GM06990 (cell line): ENCODE measurements around the gene USP20.

Experiments
- DNase-seq: peaks from one replicate; pipeline ENCODE4 v3.0.0-alpha.2; 2011; ENCODE audit not compliant: insufficient read length; ENCODE audit errors: extremely low read depth
- H3K27me3 ChIP-seq: replicated peaks from 2 replicates; pipeline ENCODE4 v1.6.0; 2011; ENCODE audit warnings: low read length; ENCODE audit not compliant: control insufficient read depth, insufficient read depth
- H3K36me3 ChIP-seq: 2 replicates; pipeline ENCODE4 v1.5.1; 2011; ENCODE audit warnings: low read length; ENCODE audit not compliant: control insufficient read depth, insufficient read depth
- H3K4me3 ChIP-seq: replicated peaks from 2 replicates; pipeline ENCODE4 v1.5.1; 2011; ENCODE audit warnings: low read depth, mild to moderate bottlenecking, control low read depth, low read length
- TF ChIP-seq, protein P1 (sequence below): IDR thresholded peaks from 2 replicates; pipeline ENCODE4 v1.5.1; 2011; ENCODE audit warnings: low read length, control low read depth, mild to moderate bottlenecking, inconsistent platforms; ENCODE audit not compliant: insufficient read depth, poor library complexity, severe bottlenecking

Gene USP20

DNA sequence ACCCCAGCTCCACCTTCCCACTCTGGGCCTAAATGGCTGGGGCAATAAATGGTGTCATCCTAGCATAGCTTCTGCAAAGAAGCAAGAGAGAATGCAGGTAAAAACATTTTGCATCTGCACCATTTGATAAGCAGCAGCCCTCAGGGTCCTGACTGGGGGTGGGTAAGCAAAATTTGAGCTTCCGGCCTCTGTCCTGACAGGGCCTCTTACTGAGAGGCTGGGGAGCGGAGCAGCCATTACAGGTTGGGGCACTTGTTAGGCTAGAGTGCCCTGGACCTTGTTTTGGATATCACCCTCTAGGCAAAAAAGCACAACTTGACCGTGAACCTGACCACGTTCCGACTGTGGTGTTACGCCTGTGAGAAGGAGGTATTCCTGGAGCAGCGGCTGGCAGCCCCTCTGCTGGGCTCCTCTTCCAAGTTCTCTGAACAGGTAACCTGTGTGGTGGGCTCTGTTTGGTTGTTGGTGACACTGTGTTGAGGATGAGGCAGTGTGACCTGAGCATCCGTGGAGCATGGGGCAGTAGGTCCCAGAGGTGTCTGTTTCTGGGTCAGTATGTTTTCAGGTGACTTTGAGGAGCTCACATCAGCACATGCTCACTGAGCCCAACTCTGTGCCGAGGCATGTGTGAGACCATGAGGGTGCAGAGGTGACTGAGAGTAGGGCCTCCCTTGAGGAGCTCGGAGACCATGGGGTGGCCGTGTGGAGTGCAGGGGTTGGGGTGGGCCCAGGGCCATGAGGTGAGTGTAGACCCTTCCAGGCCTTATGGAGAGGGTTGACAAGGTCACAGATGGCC lies 23.1 kb downstream of the USP20 start:
- DNase-seq = no peak
- H3K36me3 ChIP-seq = peaks cover 15% of the 10 kb centered on the region
- no peak overlapping the region for H3K4me3 ChIP-seq
- no peaks in the 10 kb centered on the region for H3K27me3 ChIP-seq
- TF ChIP-seq, protein P1, sequence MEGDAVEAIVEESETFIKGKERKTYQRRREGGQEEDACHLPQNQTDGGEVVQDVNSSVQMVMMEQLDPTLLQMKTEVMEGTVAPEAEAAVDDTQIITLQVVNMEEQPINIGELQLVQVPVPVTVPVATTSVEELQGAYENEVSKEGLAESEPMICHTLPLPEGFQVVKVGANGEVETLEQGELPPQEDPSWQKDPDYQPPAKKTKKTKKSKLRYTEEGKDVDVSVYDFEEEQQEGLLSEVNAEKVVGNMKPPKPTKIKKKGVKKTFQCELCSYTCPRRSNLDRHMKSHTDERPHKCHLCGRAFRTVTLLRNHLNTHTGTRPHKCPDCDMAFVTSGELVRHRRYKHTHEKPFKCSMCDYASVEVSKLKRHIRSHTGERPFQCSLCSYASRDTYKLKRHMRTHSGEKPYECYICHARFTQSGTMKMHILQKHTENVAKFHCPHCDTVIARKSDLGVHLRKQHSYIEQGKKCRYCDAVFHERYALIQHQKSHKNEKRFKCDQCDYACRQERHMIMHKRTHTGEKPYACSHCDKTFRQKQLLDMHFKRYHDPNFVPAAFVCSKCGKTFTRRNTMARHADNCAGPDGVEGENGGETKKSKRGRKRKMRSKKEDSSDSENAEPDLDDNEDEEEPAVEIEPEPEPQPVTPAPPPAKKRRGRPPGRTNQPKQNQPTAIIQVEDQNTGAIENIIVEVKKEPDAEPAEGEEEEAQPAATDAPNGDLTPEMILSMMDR = no peak

DNA sequence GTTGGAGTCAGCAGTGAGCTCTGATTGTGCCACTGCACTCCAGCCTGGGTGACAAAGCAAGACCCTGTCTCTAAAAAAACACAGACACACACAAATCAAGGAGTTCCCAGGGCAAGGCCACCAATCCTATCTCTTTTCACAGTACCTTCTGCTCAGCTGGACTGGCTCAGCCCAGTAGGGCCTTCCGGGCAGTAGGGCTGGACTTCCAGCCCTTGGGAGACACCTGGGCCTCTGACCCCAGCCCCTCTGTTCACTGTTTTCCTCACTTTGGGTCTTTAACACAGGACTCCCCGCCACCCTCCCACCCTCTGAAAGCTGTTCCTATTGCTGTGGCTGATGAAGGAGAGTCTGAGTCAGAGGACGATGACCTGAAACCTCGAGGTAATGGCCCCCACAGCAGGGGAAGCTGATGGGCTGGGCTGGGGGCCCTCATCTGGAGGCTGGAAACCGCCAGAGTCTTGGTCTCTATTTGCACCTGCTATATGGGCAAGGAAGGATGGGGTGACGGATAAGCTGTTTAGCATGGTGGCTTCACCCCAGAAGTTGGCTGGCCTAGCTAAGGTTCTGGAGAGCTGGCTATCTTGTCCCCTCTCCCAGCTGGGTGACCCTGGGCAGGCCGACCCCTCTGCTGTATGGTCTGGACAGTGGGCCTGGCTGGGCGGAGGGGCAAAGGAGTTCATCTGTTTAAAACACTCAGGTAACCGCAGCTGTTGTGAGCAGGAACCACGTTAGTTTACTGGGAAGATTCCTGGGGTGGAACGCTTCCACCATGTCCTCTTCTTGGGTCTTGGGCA lies 25.6 kb downstream of the USP20 start:
- DNase-seq = no peak
- Histone ChIP-seq H3K4me3 (no peak overlapping the region), H3K36me3 (peaks cover 16% of the 10 kb centered on the region), H3K27me3 (no peaks in the 10 kb centered on the region)
- TF ChIP-seq, protein P1 = no peak

DNA sequence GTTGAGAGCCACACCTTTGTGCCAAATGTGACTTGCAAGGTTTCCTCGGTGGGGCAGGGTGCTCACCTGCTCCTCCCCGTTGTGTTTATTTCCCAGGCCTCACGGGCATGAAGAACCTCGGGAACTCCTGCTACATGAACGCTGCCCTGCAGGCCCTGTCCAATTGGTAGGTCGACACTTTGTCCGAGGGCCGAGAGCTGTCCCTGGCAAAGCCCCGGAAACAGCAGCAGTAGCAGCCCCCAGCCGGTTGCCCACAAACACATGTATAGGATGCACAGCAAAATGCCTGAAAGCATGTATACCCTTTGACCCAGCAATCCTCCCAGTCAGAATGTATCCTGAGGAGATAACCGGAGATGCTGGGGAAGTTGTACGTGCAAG lies 26.2 kb downstream of the USP20 start:
- peaks cover 16% of the 10 kb centered on the region for H3K36me3 ChIP-seq
- no peak overlapping the region for H3K4me3 ChIP-seq
- TF ChIP-seq, protein P1 = no peak
- no peak for DNase-seq
- H3K27me3 ChIP-seq = no peaks in the 10 kb centered on the region

DNA sequence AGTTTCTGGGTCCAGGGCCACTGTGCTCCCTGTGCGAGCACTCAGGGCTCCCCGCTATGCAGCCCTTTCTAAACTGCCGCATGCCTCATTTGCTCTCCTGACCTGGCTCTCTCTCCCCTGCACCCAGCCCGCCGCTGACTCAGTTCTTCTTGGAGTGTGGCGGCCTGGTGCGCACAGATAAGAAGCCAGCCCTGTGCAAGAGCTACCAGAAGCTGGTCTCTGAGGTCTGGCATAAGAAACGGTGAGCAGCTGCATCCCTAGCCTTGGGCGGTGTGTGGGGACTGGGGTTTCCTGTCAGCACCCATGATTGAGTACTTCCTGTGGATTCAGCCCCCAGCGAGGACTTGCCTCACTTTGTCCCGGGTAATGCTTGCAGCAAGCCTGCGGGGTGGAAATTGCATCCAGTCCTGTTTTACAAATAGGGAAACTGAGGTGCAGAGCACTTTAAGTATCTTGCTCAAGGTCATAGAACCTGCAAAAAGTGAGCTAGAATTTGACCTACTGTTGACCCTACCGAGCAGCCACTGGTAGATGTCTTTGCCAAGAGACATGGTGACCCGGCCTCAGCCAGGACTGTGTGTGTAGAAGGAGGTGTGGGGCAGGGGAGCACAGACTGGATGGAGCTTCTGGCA lies 27.9 kb downstream of the USP20 start:
- Histone ChIP-seq H3K4me3 (no peak overlapping the region), H3K27me3 (no peaks in the 10 kb centered on the region), H3K36me3 (peaks cover 12% of the 10 kb centered on the region)
- TF ChIP-seq, protein P1 = no peak
- peak; percentile 34 for DNase-seq

DNA sequence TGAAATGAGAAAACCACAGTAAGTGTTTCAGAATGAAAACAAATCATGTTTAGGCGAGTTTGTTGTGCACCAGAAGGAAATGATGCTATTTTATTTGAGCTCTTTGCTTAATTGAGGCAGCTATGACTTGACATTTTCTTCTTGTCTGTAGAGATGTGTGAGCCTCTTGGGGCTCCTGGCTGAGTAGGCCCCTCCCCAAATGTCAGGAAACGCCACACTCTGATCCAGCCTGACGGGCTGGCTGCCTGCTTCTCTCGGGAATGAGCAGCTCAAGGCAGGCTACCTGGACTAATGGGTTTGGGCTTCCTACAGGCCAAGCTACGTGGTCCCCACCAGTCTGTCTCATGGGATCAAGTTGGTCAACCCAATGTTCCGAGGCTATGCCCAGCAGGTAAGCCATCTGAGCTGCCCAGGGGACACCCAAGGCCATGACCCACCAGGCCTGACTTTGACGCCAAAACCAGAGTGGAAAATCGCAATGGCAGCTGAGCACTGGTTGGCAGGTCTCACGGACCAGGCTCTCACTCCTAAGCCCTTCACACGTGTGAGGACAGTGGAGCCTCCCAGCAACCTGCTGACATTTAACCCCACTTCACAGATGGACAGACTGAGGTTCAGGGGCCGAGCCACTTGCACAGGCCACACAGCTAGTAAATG lies 29.9 kb downstream of the USP20 start:
- TF ChIP-seq, protein P1 = no peak
- H3K27me3 ChIP-seq = no peaks in the 10 kb centered on the region

More for the DNA sequence above, 29.9 kb downstream of the USP20 start:
- Histone ChIP-seq H3K36me3 (peaks cover 10% of the 10 kb centered on the region), H3K4me3 (no peak overlapping the region)
- DNase-seq = peak; percentile 23
